HepG2 (cell line): ENCODE results near the gene DDR2. TPM values are rescaled to one million over a fixed set of nuclear protein-coding genes. Genes with fewer than 3 reads are reported as not detected.

ENCODE experiments used
- ATAC-seq: fragments of 200-7000 bp; cut with Tn5 transposase; 3 replicates; pipeline ENCODE4 v1.9.1; 2020; ENCODE audit warnings: mild to moderate bottlenecking, moderate library complexity
- BruUV-seq: library from RNA; stranded (reverse); fragments of 400-500 nt; replicated peaks from 2 replicates; lab custom pipeline; 2021; lab: Mats Ljungman, UMichigan
- CTCF ChIA-PET: fragments of 300-600 bp; formaldehyde crosslinking; extraction: SDS; loops from one replicate; lab custom pipeline; 2021; ENCODE audit warnings: low total read pairs, inconsistent platforms, low intra/inter-chr PET ratio; lab: Yijun Ruan, JAX
- POLR2A ChIA-PET: fragments of 350-600 bp; sonication (Branson Sonifier 250); formaldehyde crosslinking; loops from one replicate; lab custom pipeline; 2020; ENCODE audit warnings: antibody characterized with exemption, inconsistent platforms; lab: Yijun Ruan, JAX
- DNase-seq: peaks from one replicate; pipeline ENCODE4 v3.0.0-alpha.2; 2015; ENCODE audit warnings: low spot score
- FAIRE-seq: peaks from 3 replicates; lab custom pipeline; 2011; peaks lifted over from hg19 to GRCh38; lab: Jason Lieb, UNC
- H2AFZ ChIP-seq: one replicate; pipeline ENCODE4 v1.6.1; 2011; ENCODE audit warnings: low read length, inconsistent platforms
- H3K27ac ChIP-seq: fragments of 300-600 bp; 3 replicates; pipeline ENCODE4 v1.8.0; 2011; ENCODE audit warnings: mixed run types, mild to moderate bottlenecking, mixed read lengths, low read length, inconsistent platforms; ENCODE audit not compliant: insufficient read depth; ENCODE audit errors: extremely low read length
- H3K27me3 ChIP-seq, 2 experiments: fragments of 200-600 bp in 1 of 2; 2 replicates in 1 of 2; 3 replicates in 1 of 2; pipeline versions ENCODE4 v1.6.0 to v1.8.0; 2011; ENCODE audit warnings: low read length in 2 of 2, mild to moderate bottlenecking in 2 of 2, moderate library complexity in 2 of 2, inconsistent platforms in 1 of 2; ENCODE audit not compliant: insufficient read depth in 2 of 2, control insufficient read depth in 1 of 2
- H3K36me3 ChIP-seq, 2 experiments: fragments of 200-600 bp in 1 of 2; replicated peaks in 1 of 2; 2 replicates in 1 of 2; 3 replicates in 1 of 2; pipeline versions ENCODE4 v1.5.1 to v1.8.0; 2011; ENCODE audit warnings: low read length in 2 of 2, inconsistent platforms in 1 of 2; ENCODE audit not compliant: insufficient read depth in 2 of 2, control insufficient read depth in 1 of 2
- H3K4me1 ChIP-seq: 2 replicates; pipeline ENCODE4 v1.5.1; 2012; ENCODE audit warnings: low read length, inconsistent platforms; ENCODE audit not compliant: insufficient read depth
- H3K4me2 ChIP-seq: 2 replicates; pipeline ENCODE4 v1.6.0; 2011; ENCODE audit warnings: low read depth, low read length, inconsistent platforms
- H3K4me3 ChIP-seq, 3 experiments: fragments of 200-600 bp in 1 of 3; sonication (generic), shearing (Covaris generic) in 1 of 3; replicated peaks in 1 of 3; 2 replicates each; pipeline ENCODE4 v1.5.1; 2011 to 2016; ENCODE audit warnings: low read length in 3 of 3, inconsistent platforms in 2 of 3, low read depth in 2 of 3, mild to moderate bottlenecking in 2 of 3, control low read depth in 1 of 3, mixed read lengths in 1 of 3; ENCODE audit not compliant: insufficient read depth in 1 of 3
- H3K79me2 ChIP-seq: one replicate; pipeline ENCODE4 v1.6.1; 2011; ENCODE audit warnings: low read length, inconsistent platforms; ENCODE audit not compliant: insufficient read depth
- H3K9ac ChIP-seq: 2 replicates; pipeline ENCODE4 v1.6.0; 2011; ENCODE audit warnings: mild to moderate bottlenecking, low read depth, low read length, inconsistent platforms; ENCODE audit not compliant: insufficient read depth
- H3K9me3 ChIP-seq: 2 replicates; pipeline ENCODE4 v1.5.1; 2012; ENCODE audit warnings: mild to moderate bottlenecking, low read length
- H4K20me1 ChIP-seq: 2 replicates; pipeline ENCODE4 v1.6.0; 2011; ENCODE audit warnings: inconsistent platforms, mild to moderate bottlenecking, low read length, moderate library complexity; ENCODE audit not compliant: insufficient read depth
- FOXP1 ChIP-seq, 2 experiments: fragments of 450-650 bp in 1 of 2; IDR thresholded peaks; 2 replicates each; pipeline ENCODE4 v1.6.1; 2017 to 2018; ENCODE audit warnings: antibody characterized with exemption in 1 of 2
- GATAD2A ChIP-seq: IDR thresholded peaks from 2 replicates; pipeline ENCODE4 v1.6.1; 2016
- JUN ChIP-seq: sonication (generic); formaldehyde crosslinking; IDR thresholded peaks from 2 replicates; pipeline ENCODE4 v1.4.0; 2020; ENCODE audit warnings: mild to moderate bottlenecking, missing genetic modification reagents
- MEIS1 ChIP-seq: sonication (generic); formaldehyde crosslinking; IDR thresholded peaks from 2 replicates; pipeline ENCODE4 v1.9.0; 2021; ENCODE audit warnings: mild to moderate bottlenecking, missing genetic modification reagents, moderate library complexity, borderline replicate concordance
- PLSCR1 ChIP-seq: sonication (generic); formaldehyde crosslinking; IDR thresholded peaks from 2 replicates; pipeline ENCODE4 v1.5.0; 2020; ENCODE audit warnings: missing genetic modification reagents, mild to moderate bottlenecking, borderline replicate concordance
- PRMT3 ChIP-seq: sonication (generic); formaldehyde crosslinking; IDR thresholded peaks from 2 replicates; pipeline ENCODE4 v1.8.1; 2022; ENCODE audit warnings: low read depth, mild to moderate bottlenecking, moderate library complexity, missing genetic modification reagents, borderline replicate concordance
- RBM39 ChIP-seq: fragments of 200-400 bp; formaldehyde crosslinking; IDR thresholded peaks from one replicate; pipeline ENCODE4 v1.6.1; 2018; ENCODE audit warnings: antibody characterized with exemption, mild to moderate bottlenecking, low read depth, low read length; ENCODE audit not compliant: poor library complexity, severe bottlenecking
- RXRB ChIP-seq: IDR thresholded peaks from 2 replicates; pipeline ENCODE4 v1.6.1; 2016; ENCODE audit warnings: borderline replicate concordance, missing genetic modification reagents, missing compliant biosample characterization
- TFAP4 ChIP-seq: sonication (generic); IDR thresholded peaks from 2 replicates; pipeline ENCODE4 v1.6.1; 2016; ENCODE audit warnings: low read depth, borderline replicate concordance
- TRIM24 ChIP-seq: sonication (generic); formaldehyde crosslinking; IDR thresholded peaks from 2 replicates; pipeline ENCODE4 v1.8.0; 2022; ENCODE audit warnings: mild to moderate bottlenecking, missing genetic modification reagents
- U2AF2 ChIP-seq: fragments of 200-400 bp; formaldehyde crosslinking; IDR thresholded peaks from 2 replicates; pipeline ENCODE4 v1.6.1; 2017; ENCODE audit warnings: low read depth, mild to moderate bottlenecking, low read length
- ZBTB20 ChIP-seq: sonication (generic); formaldehyde crosslinking; IDR thresholded peaks from 2 replicates; pipeline ENCODE4 v1.8.1; 2023; ENCODE audit warnings: missing genetic modification reagents, low read depth, mild to moderate bottlenecking, borderline replicate concordance
- ZNF180 ChIP-seq: sonication (generic); formaldehyde crosslinking; IDR thresholded peaks from 2 replicates; pipeline ENCODE4 v1.4.0; 2020; ENCODE audit warnings: low read depth, missing genetic modification reagents, borderline replicate concordance
- ZNF275 ChIP-seq: sonication (generic); formaldehyde crosslinking; IDR thresholded peaks from 2 replicates; pipeline ENCODE4 v1.8.0; 2022; ENCODE audit warnings: missing genetic modification reagents, mild to moderate bottlenecking, inconsistent platforms, borderline replicate concordance
- ZNF451 ChIP-seq: sonication (generic); formaldehyde crosslinking; IDR thresholded peaks from 2 replicates; pipeline ENCODE4 v1.5.0; 2020; ENCODE audit warnings: mild to moderate bottlenecking, missing genetic modification reagents
- ZNF597 ChIP-seq: sonication (generic); formaldehyde crosslinking; IDR thresholded peaks from 2 replicates; pipeline ENCODE4 v1.5.0; 2020; ENCODE audit warnings: missing genetic modification reagents
- ZNF768 ChIP-seq: sonication (generic); formaldehyde crosslinking; IDR thresholded peaks from 2 replicates; pipeline ENCODE4 v1.4.0; 2020; ENCODE audit warnings: missing genetic modification reagents
- ZNF850 ChIP-seq: sonication (generic); formaldehyde crosslinking; conservative IDR thresholded peaks from 2 replicates; pipeline ENCODE4 v1.9.0; 2021; ENCODE audit warnings: mild to moderate bottlenecking, missing genetic modification reagents
- WGBS: methylation state at CpG from one replicate; pipeline ENCODE4 v1.1.6; 2017; ENCODE audit warnings: low lambda C conversion rate; 5-methylcytosine and 5-hydroxymethylcytosine counted together
- in situ Hi-C: cut with HindIII; loops from 2 replicates; pipeline ENCODE4 v1.10.0; 2017; ENCODE audit warnings: low pct_unique_long_range_greater_than_20kb; ENCODE audit not compliant: extremely low pct_ligation_motif_present
- intact Hi-C: fragments of 100-400 bp; cut with micrococcal nuclease; formaldehyde crosslinking; loops from one replicate; pipeline ENCODE4 v1.10.0; 2022; ENCODE audit not compliant: unreplicated experiment
- polyA plus RNA-seq, 8 experiments: library from polyadenylated mRNA; depleted of rRNA in 3 of 8; stranded (reverse) in 7 of 8; unstranded in 1 of 8; fragments of >200 nt; fragmentation: Illumina TruSeq in 4 of 8; extraction: Trizol in 4 of 8; gene quantifications; 2 replicates each; pipeline versions ENCODE4 v1.2.1 to v1.2.3, GENCODE V29; 2011 to 2016; ENCODE audit warnings: low read depth in 4 of 8, missing spikeins in 1 of 8, mixed read lengths in 1 of 8; ENCODE audit not compliant: insufficient read depth in 1 of 8
- total RNA-seq, 5 experiments: library from RNA; depleted of rRNA; stranded (reverse); fragments of >200 nt; fragmentation: Illumina TruSeq; extraction: Trizol; gene quantifications; 2 replicates each; pipeline ENCODE4 v1.2.3, GENCODE V29; 2016; ENCODE audit warnings: low read depth in 1 of 5

The DDR2 gene
- total and polyA plus RNA-seq, 2 of the 13 experiments (the other 11 are each of a cell fraction or from before 2014, with no cell fraction given) = 0.36 to 0.38 TPM

- TF ChIP-seq ZNF850 = no peak
- TF ChIP-seq RXRB = no peak
- no peak for TF ChIP-seq JUN
- no peak for TF ChIP-seq PRMT3 (CRISPR knock-in tag)
- TF ChIP-seq ZNF768 (CRISPR knock-in tag) = no peak
- no peak for TF ChIP-seq ZNF275 (CRISPR knock-in tag)
- no peak for TF ChIP-seq ZNF451 (CRISPR knock-in tag)
These were observed 120.9 kb downstream of the DDR2 start (continued) for GRCh38 chr1:162753001-162753658.

GRCh38 chr1:162753998-162754585 lies 121.8 kb downstream of the DDR2 start:
- no peaks in the 10 kb centered on the region for H3K27me3 ChIP-seq
- BruUV-seq = no TSS peak
- peaks cover 18% of the 10 kb centered on the region for H3K4me1 ChIP-seq
- H3K4me2 ChIP-seq = no peak overlapping the region
- in situ Hi-C loops (no loop called here), intact Hi-C loops (loop anchor here (2.0 to 5.0 kb wide), 3 partner anchors 57 to 547 kb away; no protein-coding TSS in a partner anchor)
- TF ChIP-seq ZNF597 (no peak), MEIS1 (no peak), PLSCR1 (CRISPR knock-in tag) (no peak), RBM39 (no peak), FOXP1 (IDR thresholded peaks at IDR 0.05) (no peak), FOXP1 (CRISPR knock-in tag; IDR thresholded peaks at IDR 0.05) (no peak), GATAD2A (CRISPR knock-in tag) (no peak), TRIM24 (CRISPR knock-in tag) (no peak), TFAP4 (no peak), U2AF2 (no peak), ZBTB20 (CRISPR knock-in tag) (no peak), ZNF180 (CRISPR knock-in tag) (no peak)
- H3K9me3 ChIP-seq = no peaks in the 10 kb centered on the region
- no peak overlapping the region for H3K9ac ChIP-seq
- no peak overlapping the region for H3K27ac ChIP-seq
- no peaks in the 10 kb centered on the region for H3K79me2 ChIP-seq
- ATAC-seq (no peak), DNase-seq (no peak), FAIRE-seq (no peak)
- H3K36me3 ChIP-seq = no peaks in the 10 kb centered on the region
- POLR2A ChIA-PET = interaction anchor here (1.3 kb wide), 1 partner anchor 22 kb away, joined by 4 read pairs; no protein-coding TSS in a partner anchor
- no peak overlapping the region for H3K4me3 ChIP-seq
- CTCF ChIA-PET = no interaction called here
- WGBS = 91% methylated on average over 1 of the region's 1 CpG
- H2AFZ ChIP-seq = no peak overlapping the region
- H4K20me1 ChIP-seq = no peaks in the 10 kb centered on the region
